A549 treated with AZD9567 at 1 μM for 4 hours (cell line): ENCODE measurements around the gene FARS2. TPM values are rescaled to one million over a fixed set of nuclear protein-coding genes. Genes with fewer than 3 reads are reported as not detected.

Experiments
- total RNA-seq: library from RNA; stranded (reverse); fragments of 200-300 nt; extraction: Qiagen RNA extraction; gene quantifications from 5 replicates; pipeline ENCODE4 v1.2.3, GENCODE V29; 2022; ENCODE audit not compliant: insufficient read depth

The FARS2 gene
- 10.6 to 13.6 TPM (median 11.1 TPM) in 5 replicates for total RNA-seq

GRCh38 chr6:5260661-5261544 lies at the start of gene FARS2, which contains the start of gene LYRM4:
TSS of gene FARS2 (plus strand) at chr6:5261513.
TSS of gene LYRM4 (minus strand) at chr6:5260950. CDS start at chr6:5260733, 217 bp downstream.

Other genes with a start within 250 kb of the FARS2 start
- gene PPP1R3G, start 176.2 kb upstream of the FARS2 start, total RNA-seq = 0.65 to 1.9 TPM (median 1.4 TPM) in 5 replicates
- 31.8 to 35.8 TPM (median 33.8 TPM) in 5 replicates for gene LYRM4, start 563 bp upstream of the FARS2 start, total RNA-seq